Transverse colon (tissue), 4 donors: ENCODE measurements around the gene ELOVL4.

Source experiments
- EP300 ChIP-seq: sonication (generic); formaldehyde crosslinking; IDR thresholded peaks from one replicate; pipeline ENCODE4 v1.6.1; 2017; ENCODE audit warnings: antibody characterized with exemption, low read depth
- POLR2A ChIP-seq: fragments of 450-650 bp; IDR thresholded peaks from one replicate; pipeline ENCODE4 v1.6.1; 2016; ENCODE audit warnings: antibody characterized with exemption, mild to moderate bottlenecking, moderate library complexity
- POLR2AphosphoS5 ChIP-seq, 3 donors: sonication (generic); formaldehyde crosslinking; IDR thresholded peaks; one replicate each; pipeline ENCODE4 v1.6.1; 2016; ENCODE audit warnings: antibody characterized with exemption in 3 of 3
- TF ChIP-seq, protein P1 (sequence below), 5 experiments: fragments of 200-600 bp in 3 of 5; fragments of 450-650 bp in 2 of 5; sonication (generic) in 3 of 5; IDR thresholded peaks; 1 replicate in 2 of 5; 2 replicates in 3 of 5; pipeline ENCODE4 v1.5.1; 2016 to 2017; ENCODE audit warnings: antibody characterized with exemption in 5 of 5, inconsistent platforms in 3 of 5, mild to moderate bottlenecking in 2 of 5, moderate library complexity in 1 of 5

DNA sequence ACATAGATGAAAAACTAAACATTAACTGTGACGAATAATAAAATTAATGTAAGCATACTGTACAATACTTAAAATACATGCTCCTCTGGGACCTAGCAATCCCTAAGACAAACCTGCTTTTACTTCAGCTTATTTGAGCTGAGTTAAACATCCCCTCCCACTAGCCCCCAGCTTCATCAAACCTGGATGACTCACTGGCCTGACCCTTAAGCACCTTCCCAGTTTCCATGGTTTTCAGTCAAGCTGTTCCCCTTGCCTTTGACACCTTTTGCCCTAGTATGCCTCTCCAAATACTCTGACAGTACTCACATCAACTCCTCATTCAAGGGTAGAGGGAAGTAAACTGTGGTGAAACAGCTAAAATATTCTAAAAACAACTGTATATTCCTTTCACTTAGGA lies 4.2 kb downstream of the ELOVL4 start:
- TF ChIP-seq, protein P1, sequence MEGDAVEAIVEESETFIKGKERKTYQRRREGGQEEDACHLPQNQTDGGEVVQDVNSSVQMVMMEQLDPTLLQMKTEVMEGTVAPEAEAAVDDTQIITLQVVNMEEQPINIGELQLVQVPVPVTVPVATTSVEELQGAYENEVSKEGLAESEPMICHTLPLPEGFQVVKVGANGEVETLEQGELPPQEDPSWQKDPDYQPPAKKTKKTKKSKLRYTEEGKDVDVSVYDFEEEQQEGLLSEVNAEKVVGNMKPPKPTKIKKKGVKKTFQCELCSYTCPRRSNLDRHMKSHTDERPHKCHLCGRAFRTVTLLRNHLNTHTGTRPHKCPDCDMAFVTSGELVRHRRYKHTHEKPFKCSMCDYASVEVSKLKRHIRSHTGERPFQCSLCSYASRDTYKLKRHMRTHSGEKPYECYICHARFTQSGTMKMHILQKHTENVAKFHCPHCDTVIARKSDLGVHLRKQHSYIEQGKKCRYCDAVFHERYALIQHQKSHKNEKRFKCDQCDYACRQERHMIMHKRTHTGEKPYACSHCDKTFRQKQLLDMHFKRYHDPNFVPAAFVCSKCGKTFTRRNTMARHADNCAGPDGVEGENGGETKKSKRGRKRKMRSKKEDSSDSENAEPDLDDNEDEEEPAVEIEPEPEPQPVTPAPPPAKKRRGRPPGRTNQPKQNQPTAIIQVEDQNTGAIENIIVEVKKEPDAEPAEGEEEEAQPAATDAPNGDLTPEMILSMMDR (IDR thresholded peaks at IDR 0.05), result no peak
- TF ChIP-seq POLR2AphosphoS5 (IDR thresholded peaks at IDR 0.05) (no peak), POLR2A (no peak), EP300 (no peak)
